Colon (tissue), 2 donors: ENCODE data around the gene KNL1.
"Not testable (repeated sequence)": the region's sequence is repeated elsewhere in the genome, so short reads cannot be mapped to it uniquely, and the experiment has no call there.

Experiments
- FAIRE-seq: peaks from 2 replicates; lab custom pipeline; 2012; peaks lifted over from hg19 to GRCh38; lab: Jason Lieb, UNC
- donor health status: control.
- donor health status: control.

The KNL1 gene

GRCh38 chr15:40664909-40665308, 70.9 kb downstream of the KNL1 start:
- FAIRE-seq: no peak

GRCh38 chr15:40676290-40676689, 82.2 kb downstream of the KNL1 start:
- FAIRE-seq: not testable (repeated sequence)

- FAIRE-seq: not testable (repeated sequence)
These were observed 82.9 kb downstream of the KNL1 start for GRCh38 chr15:40676906-40677305.

- no peak for FAIRE-seq
These were observed 86.1 kb downstream of the KNL1 start for GRCh38 chr15:40680151-40680550.

- FAIRE-seq: not testable (repeated sequence)
These were observed 86.9 kb downstream of the KNL1 start for GRCh38 chr15:40680959-40681358.

GRCh38 chr15:40684381-40684780, 90.3 kb downstream of the KNL1 start:
- FAIRE-seq: no peak

GRCh38 chr15:40685376-40685775, 91.3 kb downstream of the KNL1 start:
- FAIRE-seq: no peak

GRCh38 chr15:40688932-40689799, 95.1 kb downstream of the KNL1 start:
- no peak for FAIRE-seq

- no peak for FAIRE-seq
These were observed 97.7 kb downstream of the KNL1 start for GRCh38 chr15:40691737-40692136.

- no peak for FAIRE-seq
These were observed 100.0 kb downstream of the KNL1 start for GRCh38 chr15:40693904-40694687.

- FAIRE-seq: no peak
These were observed 100.8 kb downstream of the KNL1 start, which contains the start of gene RAD51 for GRCh38 chr15:40694688-40695468. TSS of gene RAD51 (plus strand) at chr15:40695174. CDS start at chr15:40698759, 3,585 bp downstream.

GRCh38 chr15:40695469-40695890, 101.4 kb downstream of the KNL1 start:
- no peak for FAIRE-seq

GRCh38 chr15:40696228-40696627, 102.2 kb downstream of the KNL1 start:
- FAIRE-seq: no peak

- FAIRE-seq: no peak
These were observed 103.9 kb downstream of the KNL1 start for GRCh38 chr15:40697916-40698315.

- no peak for FAIRE-seq
These were observed 108.0 kb downstream of the KNL1 start for GRCh38 chr15:40702077-40702476.

- no peak for FAIRE-seq
These were observed 112.1 kb downstream of the KNL1 start for GRCh38 chr15:40706121-40706520.
